OCI-LY1 (cell line): ENCODE results near the gene GRPEL2.

Experiments
- H2AFZ ChIP-seq: fragments of 200-600 bp; sonication (generic), shearing (Covaris generic); 2 replicates; pipeline ENCODE4 v1.6.0; 2014; ENCODE audit warnings: antibody characterized with exemption, mild to moderate bottlenecking, low read length
- H3F3A ChIP-seq: fragments of 200-600 bp; sonication (generic), shearing (Covaris generic); 2 replicates; pipeline ENCODE4 v1.6.0; 2014; ENCODE audit warnings: mild to moderate bottlenecking, antibody characterized with exemption, low read length, moderate library complexity; ENCODE audit not compliant: insufficient read depth
- H3K27ac ChIP-seq: fragments of 200-600 bp; sonication (generic); 2 replicates; pipeline ENCODE4 v1.5.1; 2014; ENCODE audit warnings: low read length, mixed run types, mild to moderate bottlenecking, low read depth; ENCODE audit not compliant: poor library complexity, severe bottlenecking
- H3K27me3 ChIP-seq: fragments of 200-600 bp; sonication (generic); 2 replicates; pipeline ENCODE4 v1.6.0; 2014; ENCODE audit warnings: antibody characterized with exemption, mild to moderate bottlenecking, low read length, moderate library complexity; ENCODE audit not compliant: insufficient read depth
- H3K36me3 ChIP-seq: fragments of 200-600 bp; sonication (generic); 2 replicates; pipeline ENCODE4 v1.6.1; 2014; ENCODE audit warnings: mild to moderate bottlenecking, antibody characterized with exemption, low read length, moderate library complexity, mixed read lengths; ENCODE audit not compliant: insufficient read depth
- H3K4me1 ChIP-seq: fragments of 200-600 bp; sonication (generic); 2 replicates; pipeline ENCODE4 v1.5.1; 2014; ENCODE audit warnings: mild to moderate bottlenecking, low read length, moderate library complexity; ENCODE audit not compliant: insufficient read depth, severe bottlenecking
- H3K4me2 ChIP-seq: fragments of 200-600 bp; sonication (generic), shearing (Covaris generic); 2 replicates; pipeline ENCODE4 v1.6.1; 2014; ENCODE audit warnings: low read length
- H3K4me3 ChIP-seq: fragments of 200-600 bp; sonication (generic); 2 replicates; pipeline ENCODE4 v1.5.1; 2014; ENCODE audit warnings: low read length, low read depth, mild to moderate bottlenecking, mixed read lengths; ENCODE audit not compliant: poor library complexity, severe bottlenecking
- H3K79me2 ChIP-seq: fragments of 200-600 bp; shearing (Covaris generic); 2 replicates; pipeline ENCODE4 v1.6.1; 2016; ENCODE audit warnings: mixed run types, low read length, mixed read lengths; ENCODE audit not compliant: insufficient read depth
- H3K9ac ChIP-seq: fragments of 200-600 bp; sonication (generic), shearing (Covaris generic); 2 replicates; pipeline ENCODE4 v1.6.1; 2014; ENCODE audit warnings: mild to moderate bottlenecking, low read length, mixed read lengths
- H3K9me2 ChIP-seq: fragments of 200-600 bp; sonication (generic), shearing (Covaris generic); 2 replicates; pipeline ENCODE4 v1.6.1; 2014; ENCODE audit warnings: low read depth, mild to moderate bottlenecking, low read length, mixed read lengths
- H3K9me3 ChIP-seq: fragments of 200-600 bp; shearing (Covaris generic); 2 replicates; pipeline ENCODE4 v1.6.1; 2014; ENCODE audit warnings: low read length, mixed read lengths
- H4K20me1 ChIP-seq: fragments of 200-600 bp; sonication (generic), shearing (Covaris generic); 2 replicates; pipeline ENCODE4 v1.6.0; 2016; ENCODE audit warnings: mild to moderate bottlenecking, low read length; ENCODE audit not compliant: insufficient read depth
- EZH2 ChIP-seq: fragments of 200-600 bp; sonication (generic), shearing (Covaris generic); IDR thresholded peaks from 2 replicates; pipeline ENCODE4 v1.8.0; 2017; ENCODE audit warnings: borderline replicate concordance, mixed run types, mild to moderate bottlenecking, antibody characterized with exemption, low read length, moderate library complexity, mixed read lengths
- TF ChIP-seq, protein P1 (sequence below): fragments of 200-600 bp; sonication (generic), shearing (Covaris generic); IDR thresholded peaks from 2 replicates; pipeline ENCODE4 v1.5.1; 2017; ENCODE audit warnings: mild to moderate bottlenecking, antibody characterized with exemption, low read length, moderate library complexity, mixed read lengths

Gene GRPEL2

DNA sequence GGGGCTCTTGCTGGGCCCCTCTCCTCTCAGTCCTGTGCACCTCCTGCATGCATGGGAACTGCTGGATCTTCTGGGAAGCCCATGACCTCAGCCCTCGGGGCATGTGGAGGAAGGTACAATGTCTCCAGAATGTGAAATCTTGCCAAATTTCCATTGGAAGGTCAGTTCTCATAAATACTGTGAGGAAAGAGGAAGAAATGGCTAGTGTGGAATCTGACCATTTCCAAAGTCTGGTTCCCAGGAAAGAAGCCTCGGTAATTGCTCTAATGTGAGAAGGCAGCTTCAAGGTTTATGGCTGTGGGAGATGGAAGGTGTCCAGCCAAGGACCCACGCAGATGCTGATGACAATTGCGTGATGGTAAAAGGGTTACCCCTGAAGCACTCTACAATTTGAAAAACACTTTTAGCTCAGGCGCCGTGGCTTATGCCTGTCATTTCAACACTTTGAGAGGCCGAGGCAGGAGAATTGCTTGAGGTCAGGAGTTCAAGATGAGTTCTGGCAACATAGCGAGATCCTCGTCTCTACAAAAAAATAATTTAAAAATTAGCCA is 41.9 kb downstream of the GRPEL2 start:
- H3K4me3 ChIP-seq: no peak overlapping the region
- no peak overlapping the region for H3K27ac ChIP-seq
- H3K27me3 ChIP-seq: peaks cover 6% of the 10 kb centered on the region; the same call in 1 of the 2 replicates
- TF ChIP-seq EZH2: no peak
- H3K4me1 ChIP-seq: no peaks in the 10 kb centered on the region
- H4K20me1 ChIP-seq: no peaks in the 10 kb centered on the region
- H2AFZ ChIP-seq: no peak overlapping the region
- no peaks in the 10 kb centered on the region for H3F3A ChIP-seq
- H3K4me2 ChIP-seq: no peak overlapping the region
- no peaks in the 10 kb centered on the region for H3K9me2 ChIP-seq
- H3K79me2 ChIP-seq: no peaks in the 10 kb centered on the region
- H3K9ac ChIP-seq: no peak overlapping the region
- H3K36me3 ChIP-seq: no peaks in the 10 kb centered on the region
- no peaks in the 10 kb centered on the region for H3K9me3 ChIP-seq

GRCh38 chr5:149387982-149388381 is 42.7 kb downstream of the GRPEL2 start:
- no peaks in the 10 kb centered on the region for H3K9me2 ChIP-seq
- H3K4me3 ChIP-seq: no peak overlapping the region
- no peaks in the 10 kb centered on the region for H4K20me1 ChIP-seq
- H3K27ac ChIP-seq: no peak overlapping the region
- H3F3A ChIP-seq: no peaks in the 10 kb centered on the region
- TF ChIP-seq, protein P1, sequence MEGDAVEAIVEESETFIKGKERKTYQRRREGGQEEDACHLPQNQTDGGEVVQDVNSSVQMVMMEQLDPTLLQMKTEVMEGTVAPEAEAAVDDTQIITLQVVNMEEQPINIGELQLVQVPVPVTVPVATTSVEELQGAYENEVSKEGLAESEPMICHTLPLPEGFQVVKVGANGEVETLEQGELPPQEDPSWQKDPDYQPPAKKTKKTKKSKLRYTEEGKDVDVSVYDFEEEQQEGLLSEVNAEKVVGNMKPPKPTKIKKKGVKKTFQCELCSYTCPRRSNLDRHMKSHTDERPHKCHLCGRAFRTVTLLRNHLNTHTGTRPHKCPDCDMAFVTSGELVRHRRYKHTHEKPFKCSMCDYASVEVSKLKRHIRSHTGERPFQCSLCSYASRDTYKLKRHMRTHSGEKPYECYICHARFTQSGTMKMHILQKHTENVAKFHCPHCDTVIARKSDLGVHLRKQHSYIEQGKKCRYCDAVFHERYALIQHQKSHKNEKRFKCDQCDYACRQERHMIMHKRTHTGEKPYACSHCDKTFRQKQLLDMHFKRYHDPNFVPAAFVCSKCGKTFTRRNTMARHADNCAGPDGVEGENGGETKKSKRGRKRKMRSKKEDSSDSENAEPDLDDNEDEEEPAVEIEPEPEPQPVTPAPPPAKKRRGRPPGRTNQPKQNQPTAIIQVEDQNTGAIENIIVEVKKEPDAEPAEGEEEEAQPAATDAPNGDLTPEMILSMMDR: no peak
- no peak for TF ChIP-seq EZH2
- no peaks in the 10 kb centered on the region for H3K79me2 ChIP-seq
- H3K9me3 ChIP-seq: no peaks in the 10 kb centered on the region
- H3K9ac ChIP-seq: no peak overlapping the region
- H3K4me1 ChIP-seq: no peaks in the 10 kb centered on the region
- peaks cover 6% of the 10 kb centered on the region; the same call in 1 of the 2 replicates for H3K27me3 ChIP-seq
- H3K4me2 ChIP-seq: no peak overlapping the region
- no peak overlapping the region for H2AFZ ChIP-seq
- no peaks in the 10 kb centered on the region for H3K36me3 ChIP-seq

DNA sequence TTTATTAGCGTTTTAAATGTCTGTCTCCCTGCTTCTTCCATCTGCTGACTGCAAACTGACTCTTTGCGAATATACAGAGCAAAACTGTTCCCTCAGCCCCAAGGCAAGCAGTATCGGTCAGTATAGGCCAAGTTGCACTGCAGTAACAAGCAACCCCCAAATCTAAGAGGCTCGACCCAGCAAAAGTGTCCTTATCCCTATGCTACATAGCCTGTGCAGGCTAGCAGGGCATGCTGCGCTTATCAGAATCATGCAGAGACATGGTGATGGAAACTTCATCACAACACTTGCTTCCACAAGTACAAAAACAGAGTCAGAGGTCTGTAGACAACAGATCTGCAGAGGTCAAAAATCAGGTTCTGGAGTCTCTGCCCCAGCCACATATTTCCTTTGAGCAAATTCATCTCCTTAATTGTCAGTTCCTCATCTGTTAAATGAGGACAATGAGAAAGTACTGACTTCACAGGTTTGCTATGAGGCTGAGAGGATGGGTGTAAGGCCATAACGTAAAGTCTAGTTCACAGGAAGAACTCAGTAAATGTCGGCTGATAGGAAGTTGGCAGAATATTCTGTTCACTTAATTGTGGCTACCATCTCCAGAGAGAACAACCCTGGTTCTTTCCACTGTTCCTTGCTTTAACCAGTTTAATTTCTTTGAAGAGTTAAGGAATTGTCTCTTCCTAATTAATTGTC is 43.3 kb downstream of the GRPEL2 start:
- Histone ChIP-seq H3K79me2 (no peaks in the 10 kb centered on the region), H3K9me3 (no peaks in the 10 kb centered on the region), H3K4me1 (no peaks in the 10 kb centered on the region), H3K9ac (no peak overlapping the region), H3K9me2 (no peaks in the 10 kb centered on the region), H3K27me3 (peaks cover 6% of the 10 kb centered on the region; the same call in 1 of the 2 replicates), H3K4me3 (no peak overlapping the region), H2AFZ (no peak overlapping the region), H3K4me2 (no peak overlapping the region), H3K27ac (no peak overlapping the region), H3F3A (no peaks in the 10 kb centered on the region), H3K36me3 (no peaks in the 10 kb centered on the region), H4K20me1 (no peaks in the 10 kb centered on the region)
- TF ChIP-seq EZH2: no peak
- TF ChIP-seq, protein P1: no peak
